Erythroblast (primary cell): ENCODE results near the gene TACR2.
A peak's percentile ranks its signal among the peaks of the same experiment; 100 is the strongest.

Experiments
- DNase-seq, 2 experiments: peaks; one replicate each; lab custom pipeline; 2025; lab: John Stamatoyannopoulos, UW
- GATA1 ChIP-seq: IDR thresholded peaks from 2 replicates; pipeline ENCODE4 v1.6.1; 2011; ENCODE audit warnings: low read depth, mild to moderate bottlenecking, control low read depth, low read length, moderate library complexity
- POLR2A ChIP-seq: IDR thresholded peaks from 2 replicates; pipeline ENCODE4 v1.6.1; 2011; ENCODE audit warnings: mild to moderate bottlenecking, low read length

Gene TACR2

DNA sequence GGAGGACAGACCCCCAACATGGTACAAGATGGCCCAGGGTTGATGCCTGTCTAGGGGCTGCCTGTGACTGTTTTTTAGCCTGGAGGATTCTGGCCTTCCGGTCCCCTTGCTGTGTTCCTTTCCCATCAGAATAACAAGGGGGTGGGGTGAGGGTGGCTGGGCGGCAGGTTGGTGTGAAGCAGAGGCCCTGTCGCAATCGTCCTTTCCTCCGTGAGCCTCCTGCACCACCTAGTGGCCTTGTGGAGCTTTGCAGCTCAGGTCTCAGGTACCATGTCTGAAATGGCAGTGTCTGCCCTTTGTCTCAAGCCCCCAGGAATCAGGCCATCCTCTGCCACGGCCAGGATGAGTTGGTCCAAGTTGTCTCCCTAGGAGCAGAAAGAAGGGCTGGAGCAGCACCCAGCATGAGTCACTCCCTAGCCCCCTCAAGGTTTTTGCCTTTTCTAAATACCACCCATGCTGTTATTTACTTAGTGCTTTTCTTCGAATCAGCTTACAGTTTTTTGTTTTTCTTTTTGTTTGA lies 24.2 kb downstream of the TACR2 start:
- DNase-seq: peak; percentile 86 to 94
- no peak for TF ChIP-seq POLR2A
- TF ChIP-seq GATA1: no peak

DNA sequence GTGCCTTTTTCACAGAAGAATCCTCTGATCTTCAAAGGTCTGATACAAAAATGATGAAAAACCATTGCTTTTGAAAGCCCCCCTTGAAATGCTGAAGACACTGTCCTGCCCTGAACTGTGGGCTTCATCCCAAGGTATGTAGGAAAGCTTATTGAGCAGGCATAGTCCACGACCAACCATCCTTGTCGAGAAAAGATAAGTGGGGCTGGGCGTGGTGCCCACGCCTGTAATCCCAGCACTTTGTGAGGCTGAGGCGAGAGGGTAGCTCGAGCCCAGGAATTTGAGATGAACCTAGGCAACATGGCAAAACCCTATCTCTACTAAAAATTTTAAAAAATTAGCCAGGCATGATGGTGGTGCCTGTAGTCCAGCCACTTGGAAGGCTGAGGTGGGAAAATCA lies 25.6 kb downstream of the TACR2 start:
- DNase-seq: peak in 1 of 2 experiments; percentile 37
- TF ChIP-seq GATA1 (no peak), POLR2A (no peak)

DNA sequence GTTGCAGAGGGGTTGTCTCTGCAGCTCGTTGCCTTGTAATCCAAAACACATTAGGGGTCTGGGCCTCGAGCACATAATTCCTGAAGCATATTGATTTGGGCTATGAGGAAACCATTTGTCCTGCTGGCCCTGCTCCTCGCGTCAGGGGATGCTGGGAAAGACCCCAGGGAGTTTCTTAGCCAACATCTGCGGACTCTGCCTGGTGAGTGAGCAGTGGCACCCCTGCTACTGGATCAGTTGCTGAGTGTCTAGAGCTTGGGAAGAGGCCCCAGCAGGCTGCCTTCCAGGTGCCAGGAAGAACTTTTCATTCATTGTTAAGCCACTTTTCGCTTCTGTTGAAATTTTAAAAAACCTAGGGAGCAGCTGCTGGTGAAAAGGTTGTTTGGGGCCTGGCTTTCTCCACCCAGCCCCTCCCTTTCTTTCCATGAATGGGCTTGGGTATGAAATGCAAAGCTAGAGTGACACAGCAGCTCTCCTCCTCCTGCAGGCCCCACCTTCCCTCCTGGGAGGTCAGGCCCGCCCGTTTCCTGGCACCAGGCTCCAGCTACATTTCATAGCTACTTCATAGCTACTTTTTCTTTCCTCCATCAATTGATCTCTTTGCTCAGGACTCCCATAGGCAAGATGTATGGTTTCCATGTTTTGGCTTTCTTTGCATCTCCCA lies 26.8 kb downstream of the TACR2 start:
- DNase-seq: peak; percentile 86 to 91
- TF ChIP-seq POLR2A (no peak), GATA1 (no peak)

DNA sequence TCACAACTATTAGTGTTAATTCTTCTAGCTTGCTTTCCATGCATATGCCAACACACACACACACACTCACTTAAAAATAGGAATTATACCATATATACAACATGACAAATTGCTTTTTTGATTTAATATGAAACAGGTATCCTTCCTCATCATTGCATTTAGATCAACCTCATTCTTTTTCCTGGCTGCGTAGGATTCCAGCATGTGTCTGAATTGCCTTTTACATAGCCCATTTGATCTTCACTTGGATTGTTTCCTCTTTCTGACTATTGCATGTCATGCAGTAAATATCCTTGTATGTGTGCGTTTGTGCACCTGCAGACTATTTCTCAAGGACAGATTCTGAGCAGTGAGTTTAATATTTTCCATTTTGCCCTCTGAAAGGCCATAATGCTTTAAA lies 28.2 kb downstream of the TACR2 start:
- no peak for TF ChIP-seq GATA1
- no peak for TF ChIP-seq POLR2A
- no peak for DNase-seq

DNA sequence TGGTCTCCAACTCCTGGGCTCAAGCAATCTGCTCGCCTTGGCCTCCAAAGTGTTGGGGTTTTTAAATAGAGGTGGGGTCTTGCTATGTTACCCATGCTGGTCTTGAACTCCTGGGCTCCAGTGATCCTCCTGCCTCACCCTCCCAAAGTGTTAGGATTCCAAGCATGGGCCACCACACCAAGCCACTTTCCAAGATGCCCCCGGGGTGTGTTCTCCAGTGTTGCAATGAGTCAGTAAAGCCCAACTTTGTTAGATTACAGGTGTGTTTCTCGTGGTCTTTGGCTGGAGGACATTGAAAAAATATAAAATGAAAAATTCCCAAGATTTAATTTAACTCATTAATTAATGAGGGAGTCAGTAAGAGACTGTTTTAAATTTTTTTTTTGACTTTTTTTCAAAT lies 29.2 kb downstream of the TACR2 start:
- no peak for TF ChIP-seq GATA1
- no peak for TF ChIP-seq POLR2A
- no peak for DNase-seq

DNA sequence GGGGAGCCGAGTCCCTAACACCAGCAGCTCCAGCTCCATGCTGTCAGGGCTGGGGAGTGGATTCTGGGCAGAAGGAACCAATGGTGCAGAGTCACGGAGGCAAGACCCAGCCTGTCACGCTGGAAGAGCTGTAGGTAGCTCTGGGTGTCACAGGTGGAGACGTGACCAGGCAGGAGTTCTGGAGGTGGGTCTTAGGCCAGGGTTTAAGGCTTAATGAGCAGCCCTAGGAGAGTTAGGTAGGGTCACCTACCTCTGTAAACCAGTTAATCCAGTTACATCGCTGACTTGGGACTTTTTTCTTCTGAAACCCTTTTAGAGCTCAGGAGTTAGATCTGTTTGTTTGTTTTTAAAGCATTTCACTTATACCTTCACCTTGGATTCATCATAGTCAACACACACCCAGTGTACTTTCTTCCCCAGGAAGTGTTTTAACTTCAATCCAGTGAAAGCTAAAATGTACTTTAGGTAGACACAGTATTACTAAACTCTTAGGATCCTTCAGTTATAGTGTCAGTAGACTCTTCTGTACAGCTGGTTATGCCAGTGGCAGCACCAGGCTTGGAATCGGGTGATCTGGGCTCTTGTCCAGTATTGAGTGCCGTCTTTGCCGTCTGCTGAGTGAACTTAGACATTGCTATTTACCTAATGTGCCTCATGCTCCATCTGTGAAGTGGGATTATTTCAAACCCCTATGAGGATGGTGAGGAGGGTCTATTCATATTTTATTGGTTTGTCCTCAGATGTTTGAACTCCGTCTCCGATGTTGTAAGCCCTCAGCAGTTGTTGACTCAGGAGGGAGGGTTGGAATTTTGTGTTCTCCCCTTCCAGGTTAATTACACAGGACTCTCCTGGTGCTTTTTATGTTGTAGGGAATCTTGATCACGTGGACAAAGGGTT lies 31.0 kb downstream of the TACR2 start:
- TF ChIP-seq POLR2A (no peak), GATA1 (no peak)
- no peak for DNase-seq

DNA sequence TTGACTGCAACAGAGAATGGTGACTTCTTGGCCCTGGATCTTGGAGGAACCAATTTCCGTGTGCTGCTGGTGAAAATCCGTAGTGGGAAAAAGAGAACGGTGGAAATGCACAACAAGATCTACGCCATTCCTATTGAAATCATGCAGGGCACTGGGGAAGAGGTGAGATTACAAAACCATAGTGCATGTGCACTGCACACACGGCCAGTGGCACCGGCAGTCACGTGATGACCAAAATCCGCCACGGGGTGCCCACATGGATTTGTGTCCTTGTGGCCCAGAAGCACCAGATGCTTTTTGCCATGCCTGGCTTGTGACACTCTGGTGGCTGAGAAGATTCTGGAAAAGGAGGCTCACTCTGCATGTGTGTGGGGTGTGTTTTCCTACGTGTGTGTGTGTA lies 32.4 kb downstream of the TACR2 start:
- TF ChIP-seq POLR2A (no peak), GATA1 (no peak)

DNA sequence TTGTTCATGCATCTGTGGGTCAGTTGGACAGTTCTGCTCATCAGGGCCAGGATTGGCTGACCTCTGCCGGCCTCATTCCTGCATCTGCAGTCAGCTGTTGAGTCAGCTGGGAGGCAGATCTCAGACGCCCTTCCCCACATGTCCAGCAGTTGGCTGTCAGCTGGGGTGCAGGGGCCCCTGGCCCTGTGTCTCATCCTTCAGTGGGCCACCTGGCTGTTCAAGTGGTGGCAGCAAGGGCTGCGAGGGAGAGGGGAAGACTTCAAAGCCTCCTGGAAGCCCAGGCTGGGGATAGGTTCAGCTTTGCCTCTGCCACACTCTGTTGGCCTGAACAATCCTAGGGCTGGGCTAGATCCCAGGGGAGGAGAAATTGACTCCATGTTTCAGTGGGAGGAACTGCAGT lies 33.2 kb downstream of the TACR2 start:
- DNase-seq: no peak
- TF ChIP-seq POLR2A (no peak), GATA1 (no peak)

More for the DNA sequence above, 32.4 kb downstream of the TACR2 start:
- no peak for DNase-seq

DNA sequence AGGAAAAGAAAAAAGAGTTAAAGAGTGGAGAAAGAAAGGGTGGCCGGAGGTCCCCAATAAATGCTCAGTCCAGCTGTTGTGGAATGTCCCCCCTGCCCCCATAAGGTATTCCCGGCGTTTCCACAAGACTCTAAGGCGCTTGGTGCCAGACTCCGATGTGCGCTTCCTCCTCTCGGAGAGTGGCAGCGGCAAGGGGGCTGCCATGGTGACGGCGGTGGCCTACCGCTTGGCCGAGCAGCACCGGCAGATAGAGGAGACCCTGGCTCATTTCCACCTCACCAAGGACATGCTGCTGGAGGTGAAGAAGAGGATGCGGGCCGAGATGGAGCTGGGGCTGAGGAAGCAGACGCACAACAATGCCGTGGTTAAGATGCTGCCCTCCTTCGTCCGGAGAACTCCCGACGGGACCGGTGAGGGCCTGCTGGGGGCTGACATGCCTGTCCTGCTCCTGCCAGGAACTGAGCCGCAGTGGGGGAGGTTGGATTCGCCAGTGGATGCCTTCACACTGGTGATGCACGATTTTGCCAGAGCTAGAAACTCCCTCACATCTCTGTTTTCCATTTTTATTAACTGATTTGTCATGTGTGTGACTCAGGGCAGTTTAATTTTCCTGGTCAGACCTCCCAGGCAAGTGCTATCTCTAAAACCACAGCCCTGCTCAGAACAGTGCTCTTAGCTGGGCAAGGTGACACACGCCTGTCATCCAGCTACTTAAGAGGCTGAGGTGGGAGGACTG lies 34.2 kb downstream of the TACR2 start:
- TF ChIP-seq POLR2A (no peak), GATA1 (no peak)
- DNase-seq: no peak

DNA sequence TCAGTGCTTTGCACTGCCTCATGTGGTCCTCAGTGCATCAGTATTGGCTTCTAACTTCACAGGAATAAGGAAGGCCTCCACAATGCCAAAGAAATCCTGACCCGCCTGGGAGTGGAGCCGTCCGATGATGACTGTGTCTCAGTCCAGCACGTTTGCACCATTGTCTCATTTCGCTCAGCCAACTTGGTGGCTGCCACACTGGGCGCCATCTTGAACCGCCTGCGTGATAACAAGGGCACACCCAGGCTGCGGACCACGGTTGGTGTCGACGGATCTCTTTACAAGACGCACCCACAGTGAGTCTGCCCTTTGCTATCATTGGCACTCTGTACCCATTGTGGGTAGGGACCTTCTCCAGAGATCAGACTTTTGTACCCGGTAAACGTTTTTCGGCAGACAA lies 36.9 kb downstream of the TACR2 start:
- no peak for DNase-seq
- no peak for TF ChIP-seq GATA1

DNA sequence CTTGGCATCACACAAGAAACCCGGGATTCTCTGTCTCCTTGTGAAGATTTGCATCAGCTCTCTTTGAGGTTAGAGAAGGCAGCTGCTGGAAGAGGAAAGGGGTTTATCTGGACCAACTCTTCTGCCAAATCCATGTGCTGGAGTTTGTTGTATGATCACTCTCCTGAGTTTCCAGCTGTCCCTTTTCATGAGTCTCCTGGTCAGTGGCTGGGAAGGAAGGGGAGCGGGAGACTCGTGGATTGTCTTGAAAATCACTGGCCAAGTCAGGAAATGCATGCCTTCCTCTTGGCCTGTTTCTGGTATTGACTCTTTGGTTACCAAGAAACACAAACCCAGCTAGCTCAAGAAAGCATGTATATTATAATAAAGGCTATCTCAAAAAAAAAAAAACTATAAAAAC lies 38.8 kb downstream of the TACR2 start:
- DNase-seq: no peak
- no peak for TF ChIP-seq POLR2A
- TF ChIP-seq GATA1: no peak

DNA sequence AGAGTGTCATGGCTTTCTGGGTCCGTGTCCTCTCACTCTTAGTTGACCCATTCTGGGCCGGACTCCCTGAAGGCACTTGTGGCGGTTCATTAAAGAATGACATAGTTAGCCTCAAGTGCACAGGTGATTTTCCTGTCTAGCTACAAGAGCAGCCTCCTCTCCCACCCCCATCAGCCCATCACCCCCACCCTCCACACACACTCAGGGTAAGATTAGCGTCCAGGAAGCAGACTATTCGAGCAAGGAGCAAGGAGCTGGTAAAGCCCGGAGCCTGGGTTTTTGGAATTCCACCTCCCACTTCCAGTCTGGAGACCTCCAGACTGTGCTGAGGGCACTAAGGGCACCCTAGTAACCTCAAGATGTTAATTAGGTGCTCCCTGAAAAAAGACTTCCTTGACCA lies 39.5 kb downstream of the TACR2 start:
- no peak for DNase-seq
- TF ChIP-seq GATA1 (no peak), POLR2A (no peak)

DNA sequence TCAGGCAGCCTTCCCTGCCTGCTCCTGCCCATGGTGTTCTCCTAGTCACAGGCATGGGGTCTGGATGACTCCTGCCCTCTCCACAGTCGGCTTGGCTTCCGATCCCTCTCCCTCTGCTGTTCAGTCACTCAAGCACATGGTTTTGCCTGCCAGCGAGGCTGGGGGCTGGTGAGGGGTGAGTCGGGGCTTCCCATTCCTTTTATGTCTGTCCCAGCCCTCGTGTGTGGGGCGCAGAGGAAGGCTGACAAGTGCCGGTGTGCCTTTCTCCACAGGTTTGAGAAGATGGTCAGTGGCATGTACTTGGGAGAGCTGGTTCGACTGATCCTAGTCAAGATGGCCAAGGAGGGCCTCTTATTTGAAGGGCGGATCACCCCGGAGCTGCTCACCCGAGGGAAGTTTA lies 40.1 kb downstream of the TACR2 start:
- DNase-seq: no peak
- TF ChIP-seq POLR2A (no peak), GATA1 (no peak)

DNA sequence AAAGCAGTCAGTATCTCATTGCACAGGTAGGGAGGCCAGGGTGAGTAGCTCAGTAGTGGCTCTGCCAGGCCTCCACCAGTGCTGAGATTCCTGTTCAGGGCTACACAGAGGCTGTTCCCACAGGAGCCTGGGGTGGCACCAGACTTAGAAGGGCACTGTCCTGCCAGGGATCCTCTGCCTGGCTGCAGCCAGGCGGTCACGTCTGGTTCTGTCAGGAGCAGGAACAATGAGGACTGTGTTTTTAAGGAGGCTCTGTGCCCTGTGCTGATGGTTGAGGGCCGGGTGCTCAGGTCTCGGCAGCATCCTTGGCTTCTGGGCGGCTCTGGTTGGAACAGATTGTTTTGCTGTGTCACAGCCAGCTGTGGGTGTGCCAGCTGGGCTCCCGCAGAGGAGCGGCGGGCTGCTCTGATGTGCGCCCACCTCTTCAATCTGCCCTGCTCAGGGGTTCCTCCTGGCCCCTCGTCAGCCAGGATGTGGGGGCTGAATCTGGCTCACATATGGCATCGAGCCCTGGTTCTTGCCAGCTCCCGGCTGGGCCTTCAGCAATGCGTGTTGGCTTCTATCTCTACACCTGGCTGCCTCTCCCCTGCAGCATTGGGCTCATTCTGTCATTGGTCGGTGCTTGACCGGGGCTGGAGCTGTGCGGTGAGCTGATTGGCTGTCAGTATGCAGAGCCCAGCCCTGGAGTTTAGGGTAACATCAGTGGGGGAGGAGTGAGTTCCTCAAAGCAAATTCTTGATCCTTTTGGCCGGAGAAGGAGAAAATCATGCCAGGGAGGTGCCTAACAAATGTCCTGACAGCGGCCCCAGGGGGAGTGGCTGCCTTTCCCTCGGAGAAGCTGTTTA lies 41.2 kb downstream of the TACR2 start:
- no peak for DNase-seq
- TF ChIP-seq GATA1 (no peak), POLR2A (no peak)

DNA sequence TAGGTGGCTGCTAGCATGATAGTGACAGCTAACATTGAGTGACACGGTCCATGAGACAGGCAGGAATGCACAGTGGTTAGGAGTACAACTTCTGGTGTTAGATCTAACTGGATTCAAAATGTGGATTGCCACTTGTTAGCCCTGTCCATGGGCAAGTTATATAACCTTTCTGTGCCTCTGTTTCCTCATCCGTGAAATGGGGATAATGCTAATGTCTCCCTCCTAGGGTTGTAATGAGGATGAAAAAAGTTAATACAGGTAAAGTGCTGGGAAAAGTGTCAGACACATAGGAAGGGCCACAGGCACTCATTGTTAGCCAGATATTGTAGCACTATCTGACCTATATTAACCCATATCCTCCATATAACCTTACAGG lies 41.8 kb downstream of the TACR2 start:
- TF ChIP-seq POLR2A: no peak
- TF ChIP-seq GATA1: no peak
- no peak for DNase-seq
